ENCODE measurements around the gene SENP1. TPM values are rescaled to one million over a fixed set of nuclear protein-coding genes. Genes with fewer than 3 reads are reported as not detected.

Gene SENP1
- total RNA-seq, 1 donor, result 23.9 TPM

GRCh38 chr12:48110691-48111311, 4.9 kb upstream of the SENP1 start:
- no peak for TF ChIP-seq CTCF (IDR thresholded peaks at IDR 0.05; ENCODE audit: extremely low read depth, low read depth, low read length)
- no peak overlapping the region for H3K4me2 ChIP-seq (ENCODE audit: insufficient read depth, low read length)
- no peak overlapping the region for H3K4me3 ChIP-seq (ENCODE audit: insufficient read depth, low read length)
- peaks cover 9% of the 10 kb centered on the region for H3K4me1 ChIP-seq (ENCODE audit: insufficient read depth, low read length)
- no peak overlapping the region for H3K27ac ChIP-seq (ENCODE audit: low read depth, low read length)
- no peaks in the 10 kb centered on the region for H3K36me3 ChIP-seq (ENCODE audit: insufficient read depth, low read length)
- peaks cover 4% of the 10 kb centered on the region for H3K27me3 ChIP-seq (ENCODE audit: insufficient read depth, low read length)
- H3K9me3 ChIP-seq (ENCODE audit: low read depth, low read length), result no peaks in the 10 kb centered on the region
- no peak for DNase-seq (ENCODE audit: insufficient read length, low spot score, missing footprints)
- H4K20me1 ChIP-seq (ENCODE audit: insufficient read depth, low read length), result no peaks in the 10 kb centered on the region
- H2AFZ ChIP-seq (ENCODE audit: low read length), result no peak overlapping the region
- H3K79me2 ChIP-seq (ENCODE audit: insufficient read depth, low read length), result peaks cover 11% of the 10 kb centered on the region

GRCh38 chr12:48109424-48109823, 3.5 kb upstream of the SENP1 start:
- no peak for DNase-seq (ENCODE audit: insufficient read length, low spot score, missing footprints)
- peaks cover 25% of the 10 kb centered on the region for H3K79me2 ChIP-seq (ENCODE audit: insufficient read depth, low read length)
- no peak overlapping the region for H2AFZ ChIP-seq (ENCODE audit: low read length)
- no peaks in the 10 kb centered on the region for H4K20me1 ChIP-seq (ENCODE audit: insufficient read depth, low read length)
- peaks cover 14% of the 10 kb centered on the region for H3K4me1 ChIP-seq (ENCODE audit: insufficient read depth, low read length)
- H3K36me3 ChIP-seq (ENCODE audit: insufficient read depth, low read length), result no peaks in the 10 kb centered on the region
- no peak overlapping the region for H3K4me3 ChIP-seq (ENCODE audit: insufficient read depth, low read length)
- H3K27ac ChIP-seq (ENCODE audit: low read depth, low read length), result no peak overlapping the region
- H3K9me3 ChIP-seq (ENCODE audit: low read depth, low read length), result no peaks in the 10 kb centered on the region
- peaks cover 4% of the 10 kb centered on the region for H3K27me3 ChIP-seq (ENCODE audit: insufficient read depth, low read length)
- no peak overlapping the region for H3K4me2 ChIP-seq (ENCODE audit: insufficient read depth, low read length)
- no peak for TF ChIP-seq CTCF (IDR thresholded peaks at IDR 0.05; ENCODE audit: extremely low read depth, low read depth, low read length)

GRCh38 chr12:48106681-48107613, 1.1 kb upstream of the SENP1 start:
- Histone ChIP-seq H2AFZ (ENCODE audit: low read length) (peak overlapping the region; percentile 100), H3K79me2 (ENCODE audit: insufficient read depth, low read length) (peaks cover 48% of the 10 kb centered on the region), H3K4me1 (ENCODE audit: insufficient read depth, low read length) (peaks cover 17% of the 10 kb centered on the region), H3K27me3 (ENCODE audit: insufficient read depth, low read length) (peaks cover 4% of the 10 kb centered on the region), H3K36me3 (ENCODE audit: insufficient read depth, low read length) (no peaks in the 10 kb centered on the region), H3K4me3 (ENCODE audit: insufficient read depth, low read length) (peak overlapping the region; percentile 92), H4K20me1 (ENCODE audit: insufficient read depth, low read length) (no peaks in the 10 kb centered on the region), H3K27ac (ENCODE audit: low read depth, low read length) (peak overlapping the region; percentile 98), H3K4me2 (ENCODE audit: insufficient read depth, low read length) (peak overlapping the region; percentile 87), H3K9me3 (ENCODE audit: low read depth, low read length) (no peaks in the 10 kb centered on the region)
- DNase-seq (ENCODE audit: insufficient read length, low spot score, missing footprints), result no peak
- TF ChIP-seq CTCF (IDR thresholded peaks at IDR 0.05; ENCODE audit: extremely low read depth, low read depth, low read length), result no peak

- Histone ChIP-seq H3K27ac (ENCODE audit: low read depth, low read length) (peak overlapping the region; percentile 98), H3K4me1 (ENCODE audit: insufficient read depth, low read length) (peaks cover 17% of the 10 kb centered on the region), H3K9me3 (ENCODE audit: low read depth, low read length) (no peaks in the 10 kb centered on the region), H3K36me3 (ENCODE audit: insufficient read depth, low read length) (no peaks in the 10 kb centered on the region), H2AFZ (ENCODE audit: low read length) (peak overlapping the region; percentile 100), H3K79me2 (ENCODE audit: insufficient read depth, low read length) (peaks cover 62% of the 10 kb centered on the region), H4K20me1 (ENCODE audit: insufficient read depth, low read length) (no peaks in the 10 kb centered on the region), H3K4me2 (ENCODE audit: insufficient read depth, low read length) (peak overlapping the region; percentile 87), H3K4me3 (ENCODE audit: insufficient read depth, low read length) (peak overlapping the region; percentile 92), H3K27me3 (ENCODE audit: insufficient read depth, low read length) (no peaks in the 10 kb centered on the region)
- DNase-seq (ENCODE audit: insufficient read length, low spot score, missing footprints), result peak; percentile 71
- TF ChIP-seq CTCF (IDR thresholded peaks at IDR 0.05; ENCODE audit: extremely low read depth, low read depth, low read length), result no peak
Measured at GRCh38 chr12:48105321-48105866, 485 bp downstream of the SENP1 start.

Data from osteoblast (primary cell).